ENCODE data around the gene MIS18A. TPM values are rescaled to one million over a fixed set of nuclear protein-coding genes. Genes with fewer than 3 reads are reported as not detected.
"Not testable (repeated sequence)": the region's sequence is repeated elsewhere in the genome, so short reads cannot be mapped to it uniquely, and the experiment has no call there.

The MIS18A gene
- total RNA-seq, 1 donor from 2014 or later, result 7.2 TPM

- DNase-seq (ENCODE audit: low read depth), result no peak
Observed at GRCh38 chr21:32304998-32305397, 26.1 kb upstream of the MIS18A start.

- DNase-seq (ENCODE audit: low read depth), result no peak
Observed at GRCh38 chr21:32303385-32303784, 24.5 kb upstream of the MIS18A start.

- no peak for DNase-seq (ENCODE audit: low read depth)
Observed at GRCh38 chr21:32302560-32302959, 23.7 kb upstream of the MIS18A start.

- DNase-seq (ENCODE audit: low read depth), result no peak
Observed at GRCh38 chr21:32301596-32301995, 22.7 kb upstream of the MIS18A start.

- DNase-seq (ENCODE audit: low read depth), result no peak
Observed at GRCh38 chr21:32300117-32300681, 21.4 kb upstream of the MIS18A start.

GRCh38 chr21:32299695-32300094 is 20.8 kb upstream of the MIS18A start:
- DNase-seq (ENCODE audit: low read depth), result no peak

GRCh38 chr21:32298658-32299081 is 19.8 kb upstream of the MIS18A start, which contains the start of gene MRAP:
MRAP (plus strand) TSS chr21:32298855; CDS start chr21:32298972, 117 bp downstream.
- DNase-seq (ENCODE audit: low read depth), result no peak

GRCh38 chr21:32298148-32298559 is 19.3 kb upstream of the MIS18A start:
- no peak for DNase-seq (ENCODE audit: low read depth)

GRCh38 chr21:32297449-32297848 is 18.6 kb upstream of the MIS18A start:
- DNase-seq (ENCODE audit: low read depth), result no peak

- DNase-seq (ENCODE audit: low read depth), result no peak
Observed at GRCh38 chr21:32285476-32285875, 6.6 kb upstream of the MIS18A start.

- DNase-seq (ENCODE audit: low read depth), result no peak
Observed at GRCh38 chr21:32282992-32283391, 4.1 kb upstream of the MIS18A start.

- no peak for DNase-seq (ENCODE audit: low read depth)
Observed at GRCh38 chr21:32281531-32281930, 2.7 kb upstream of the MIS18A start.

- DNase-seq (ENCODE audit: low read depth), result no peak
Observed at GRCh38 chr21:32279377-32279680, 480 bp upstream of the MIS18A start.

- DNase-seq (ENCODE audit: low read depth), result no peak
Observed at GRCh38 chr21:32278103-32278502, 746 bp downstream of the MIS18A start.

GRCh38 chr21:32276671-32277070 is 2.2 kb downstream of the MIS18A start:
- no peak for DNase-seq (ENCODE audit: low read depth)

- DNase-seq (ENCODE audit: low read depth), result no peak
Observed at GRCh38 chr21:32270748-32271147, 8.1 kb downstream of the MIS18A start.

GRCh38 chr21:32265321-32265720 is 13.5 kb downstream of the MIS18A start:
- DNase-seq (ENCODE audit: low read depth), result not testable (repeated sequence)

GRCh38 chr21:32261929-32262328 is 16.9 kb downstream of the MIS18A start:
- no peak for DNase-seq (ENCODE audit: low read depth)

GRCh38 chr21:32260130-32260529 is 18.7 kb downstream of the MIS18A start:
- no peak for DNase-seq (ENCODE audit: low read depth)

GRCh38 chr21:32258786-32259048 is 20.1 kb downstream of the MIS18A start:
- DNase-seq (ENCODE audit: low read depth), result not testable (repeated sequence)

GRCh38 chr21:32257962-32258785 is 20.7 kb downstream of the MIS18A start:
- peak; percentile 84 for DNase-seq (ENCODE audit: low read depth)

- peak; percentile 96 for DNase-seq (ENCODE audit: low read depth)
Observed at GRCh38 chr21:32256873-32257620, 21.8 kb downstream of the MIS18A start.

GRCh38 chr21:32256251-32256650 is 22.6 kb downstream of the MIS18A start:
- DNase-seq (ENCODE audit: low read depth), result peak; percentile 16
